GM15510 (cell line): ENCODE results near the gene EIF4ENIF1.

Experiments
- POLR2A ChIP-seq: IDR thresholded peaks from 3 replicates; pipeline ENCODE4 v1.6.1; 2011; ENCODE audit warnings: borderline replicate concordance; ENCODE audit not compliant: insufficient read length; ENCODE audit errors: extremely low read depth

The EIF4ENIF1 gene

DNA sequence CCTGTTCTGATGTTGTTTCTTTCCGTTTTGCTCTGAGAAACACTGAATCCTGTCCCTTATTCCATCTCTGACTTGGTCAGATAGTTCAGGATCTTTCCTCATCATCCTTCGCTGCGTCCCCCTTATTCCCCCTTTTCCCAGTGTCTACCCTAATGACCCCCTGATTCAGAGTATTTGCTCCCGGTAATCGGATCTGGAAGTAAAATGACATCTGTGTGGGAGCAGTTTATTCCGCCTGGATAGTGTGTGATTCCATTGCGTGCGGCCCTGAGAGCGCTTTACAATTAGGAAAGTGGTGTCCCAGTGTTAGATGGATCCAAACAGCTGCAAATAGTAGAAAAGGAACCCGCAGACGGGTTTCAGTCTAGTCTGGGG, 89.6 kb downstream of the EIF4ENIF1 start:
- no peak for TF ChIP-seq POLR2A

DNA sequence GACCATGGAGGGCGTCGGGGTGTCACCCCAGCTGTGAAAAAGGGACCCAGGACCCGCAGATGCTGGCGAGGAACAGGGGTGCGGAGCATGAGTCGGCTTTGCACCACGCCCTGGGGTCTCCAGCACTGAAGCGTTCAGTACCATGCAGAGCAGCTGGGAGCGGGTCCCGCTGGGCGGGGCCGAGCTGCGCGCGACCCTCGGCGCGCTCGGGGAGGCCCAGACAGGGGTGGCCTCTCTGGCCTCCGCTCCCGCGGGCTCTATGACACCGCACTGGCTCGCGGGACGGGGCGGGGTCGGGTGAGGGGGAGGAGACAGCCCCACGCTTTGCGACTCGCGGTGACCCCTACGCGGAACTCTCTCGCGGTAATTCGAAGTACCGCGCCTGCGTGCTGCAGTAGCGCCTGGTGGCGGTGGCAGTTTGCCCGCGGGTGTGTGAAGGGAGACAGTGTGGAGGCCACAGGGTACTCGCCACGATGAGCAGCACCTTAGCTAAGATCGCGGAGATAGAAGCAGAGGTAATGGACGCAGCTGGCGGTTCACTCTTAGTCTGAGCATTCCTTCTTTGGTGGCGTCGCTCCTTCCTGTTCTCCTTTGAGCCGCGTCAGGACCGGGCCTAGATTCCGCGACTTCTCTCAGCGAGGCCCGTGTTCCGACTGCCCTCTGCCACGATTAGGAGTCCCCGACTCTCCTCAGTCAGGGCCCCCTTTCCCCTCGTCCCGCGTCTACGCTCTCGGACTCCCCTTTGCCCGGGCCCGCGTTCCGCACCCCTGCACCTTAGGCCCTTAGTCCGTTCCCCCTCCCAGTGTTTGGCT, 90.2 kb downstream of the EIF4ENIF1 start, which contains the start of gene DRG1:
TSS of gene DRG1 (plus strand) at position 394 of the 812 bp plus-strand sequence. CDS start at position 474, 80 bp downstream.
- TF ChIP-seq POLR2A: peak; percentile 99

DNA sequence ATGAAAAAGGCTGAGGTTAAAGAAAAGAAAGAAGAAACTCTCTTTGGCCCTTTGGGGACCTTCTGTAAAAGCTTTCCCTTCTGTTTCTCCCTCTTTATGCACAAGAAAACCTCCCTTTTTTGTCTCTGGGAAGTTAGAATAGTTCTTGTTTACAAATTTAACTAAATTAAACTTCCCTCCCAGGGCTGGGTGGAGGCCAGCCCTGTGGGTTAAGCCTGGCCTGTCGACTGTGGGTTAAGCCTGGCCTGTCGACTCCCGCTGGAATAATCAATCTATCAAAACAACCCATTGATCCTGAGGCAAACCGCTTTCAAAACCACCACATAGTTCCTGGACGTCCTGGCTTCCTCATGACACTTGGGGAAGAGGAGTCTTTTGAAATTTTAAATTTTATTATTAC, 91.4 kb downstream of the EIF4ENIF1 start:
- TF ChIP-seq POLR2A: no peak

DNA sequence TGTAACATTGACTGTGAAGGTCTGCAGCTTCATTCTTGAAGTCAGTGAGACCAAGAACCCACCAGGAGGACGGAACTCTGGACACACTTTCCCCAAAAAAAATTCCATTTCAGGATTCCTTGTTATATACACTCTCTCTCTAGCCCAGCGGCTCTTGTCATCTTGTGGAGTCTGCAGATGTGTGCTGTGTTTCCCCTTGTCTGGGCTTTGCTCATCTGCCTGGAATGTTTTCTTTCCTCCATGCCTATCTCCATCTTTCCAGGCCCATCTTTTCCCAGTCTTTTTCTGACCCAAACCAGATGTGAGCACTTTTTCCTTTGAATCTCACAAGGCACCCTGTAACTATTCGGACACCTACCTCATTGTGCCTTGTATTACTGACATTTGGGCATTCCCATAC, 95.3 kb downstream of the EIF4ENIF1 start:
- TF ChIP-seq POLR2A: no peak

DNA sequence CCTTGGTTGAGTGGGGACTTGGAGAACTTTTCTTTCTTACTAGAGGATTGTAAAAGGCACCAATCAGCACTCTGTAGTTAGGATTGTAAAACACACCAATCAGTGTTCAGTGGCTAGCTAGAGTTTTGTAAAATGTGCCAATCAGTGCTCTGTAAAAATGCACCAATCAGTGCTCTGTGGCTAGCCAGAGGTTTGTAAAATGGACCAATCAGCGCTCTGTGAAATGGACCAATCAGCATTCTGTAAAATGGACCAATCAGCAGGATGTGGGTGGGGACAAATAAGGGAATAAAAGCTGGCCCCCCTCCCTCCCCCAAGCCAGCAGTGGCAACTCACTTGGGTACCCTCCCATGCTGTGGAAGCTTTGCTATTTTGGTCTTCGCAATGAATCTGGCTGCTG, 95.7 kb downstream of the EIF4ENIF1 start:
- TF ChIP-seq POLR2A: no peak
